ENCODE measurements around the gene RNF123. TPM values are rescaled to one million over a fixed set of nuclear protein-coding genes. Genes with fewer than 3 reads are reported as not detected.
A peak's percentile ranks its signal among the peaks of the same experiment; 100 is the strongest.

The RNF123 gene
- total and polyA plus RNA-seq, 2 donors (not counting 3 experiments of a cell fraction or from before 2014, with no cell fraction given) = 43.4 to 59.3 TPM

GRCh38 chr3:49717959-49718857 lies 28.9 kb downstream of the RNF123 start:
- intact Hi-C loops (cut with micrococcal nuclease) = loop anchor here (2.0 kb wide), 3 partner anchors 85 to 189 kb away; partner anchors contain the start of gene INKA1
- Histone ChIP-seq H2AFZ (ENCODE audit: low read depth, low read length) (no peak overlapping the region), H3K27ac (ENCODE audit: insufficient read depth, low read depth, low read length) (no peak overlapping the region), H3K27me3 (ENCODE audit: control insufficient read depth in 2 of 2, insufficient read depth in 2 of 2, low read length in 2 of 2) (no peaks in the 10 kb centered on the region), H3K4me3 (replicated peaks in 1 of 3; ENCODE audit: insufficient read depth in 1 of 3, low read depth in 1 of 3, low read length in 3 of 3) (no peak overlapping the region), H3K9ac (replicated peaks; ENCODE audit: extremely low read depth, insufficient read depth, low read length) (no peak overlapping the region), H3K4me2 (ENCODE audit: insufficient read depth, low read length) (no peak overlapping the region), H3K36me3 (ENCODE audit: control insufficient read depth in 2 of 2, extremely low read depth in 1 of 2, insufficient read depth in 2 of 2, low read length in 2 of 2) (peaks cover 3 to 17% of the 10 kb centered on the region in 2 experiments), H3K79me2 (ENCODE audit: control insufficient read depth, insufficient read depth, low read length) (peaks cover 9% of the 10 kb centered on the region), H3K9me3 (replicated peaks; ENCODE audit: control insufficient read depth, insufficient read depth, low read length) (no peaks in the 10 kb centered on the region), H3K9me1 (replicated peaks; ENCODE audit: control insufficient read depth, extremely low read depth, insufficient read depth, low read length) (no peaks in the 10 kb centered on the region), H4K20me1 (replicated peaks; ENCODE audit: control insufficient read depth, extremely low read depth, insufficient read depth, low read length) (no peaks in the 10 kb centered on the region), H3K4me1 (ENCODE audit: control insufficient read depth, extremely low read depth, insufficient read depth, low read length) (peaks cover 12% of the 10 kb centered on the region)
- FAIRE-seq (no peak), DNase-seq (ENCODE audit: low read depth, low spot score) (no peak)
- no TSS peak for BruUV-seq (replicated peaks)
- dilution Hi-C loops (cut with MboI; ENCODE audit: extremely low pct_ligation_motif_present, low sequenced_read_pairs) = no loop called here
- POLR2A ChIA-PET = no interaction called here
- CTCF ChIA-PET = interaction anchor here (0.7 to 2.5 kb wide), 11 partner anchors 10 to 179 kb away, joined by 3 to 14 read pairs (median 6); partner anchors contain the start of gene INKA1
- no peak for TF ChIP-seq POLR2A (IDR thresholded peaks at IDR 0.05; ENCODE audit: low read depth, low read length)

DNA sequence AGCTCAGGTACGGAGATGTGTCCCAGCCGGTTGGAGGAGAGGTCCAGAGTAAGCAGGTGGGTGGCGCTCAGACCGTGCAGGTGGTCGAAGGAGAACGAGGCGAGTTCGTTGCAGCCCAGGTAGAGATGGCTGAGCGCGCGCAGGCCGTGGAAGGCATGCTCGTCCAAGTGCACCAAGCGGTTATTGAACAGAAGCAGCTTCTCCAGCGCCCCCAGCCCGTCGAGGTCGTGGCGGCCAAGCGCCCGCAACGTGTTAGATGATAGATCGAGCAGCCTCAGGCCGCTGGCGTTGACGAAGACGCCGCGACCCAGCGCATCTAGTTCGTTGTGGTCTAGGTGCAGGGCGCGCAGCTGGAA lies 29.5 kb downstream of the RNF123 start:
- no TSS peak for BruUV-seq (replicated peaks)
- TF ChIP-seq MYC (IDR thresholded peaks at IDR 0.05; ENCODE audit: low read depth, low read length) (no peak), POLR2AphosphoS5 (IDR thresholded peaks at IDR 0.05; ENCODE audit: insufficient read depth, low read depth, low read length) (no peak), EZH2 (IDR thresholded peaks at IDR 0.05; ENCODE audit: borderline replicate concordance, low read depth, low read length, severe bottlenecking) (no peak), FOS (IDR thresholded peaks at IDR 0.05; ENCODE audit: borderline replicate concordance, insufficient read depth, low read length) (no peak), GATA2 (IDR thresholded peaks at IDR 0.05; ENCODE audit: insufficient read depth, insufficient read length, low read depth, low read length) (no peak), JUN (IDR thresholded peaks at IDR 0.05; ENCODE audit: borderline replicate concordance, insufficient read depth, insufficient read length, low read depth) (no peak), POLR2A (IDR thresholded peaks at IDR 0.05; ENCODE audit: low read depth, low read length) (no peak)
- TF ChIP-seq, protein P1, sequence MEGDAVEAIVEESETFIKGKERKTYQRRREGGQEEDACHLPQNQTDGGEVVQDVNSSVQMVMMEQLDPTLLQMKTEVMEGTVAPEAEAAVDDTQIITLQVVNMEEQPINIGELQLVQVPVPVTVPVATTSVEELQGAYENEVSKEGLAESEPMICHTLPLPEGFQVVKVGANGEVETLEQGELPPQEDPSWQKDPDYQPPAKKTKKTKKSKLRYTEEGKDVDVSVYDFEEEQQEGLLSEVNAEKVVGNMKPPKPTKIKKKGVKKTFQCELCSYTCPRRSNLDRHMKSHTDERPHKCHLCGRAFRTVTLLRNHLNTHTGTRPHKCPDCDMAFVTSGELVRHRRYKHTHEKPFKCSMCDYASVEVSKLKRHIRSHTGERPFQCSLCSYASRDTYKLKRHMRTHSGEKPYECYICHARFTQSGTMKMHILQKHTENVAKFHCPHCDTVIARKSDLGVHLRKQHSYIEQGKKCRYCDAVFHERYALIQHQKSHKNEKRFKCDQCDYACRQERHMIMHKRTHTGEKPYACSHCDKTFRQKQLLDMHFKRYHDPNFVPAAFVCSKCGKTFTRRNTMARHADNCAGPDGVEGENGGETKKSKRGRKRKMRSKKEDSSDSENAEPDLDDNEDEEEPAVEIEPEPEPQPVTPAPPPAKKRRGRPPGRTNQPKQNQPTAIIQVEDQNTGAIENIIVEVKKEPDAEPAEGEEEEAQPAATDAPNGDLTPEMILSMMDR (IDR thresholded peaks at IDR 0.05; ENCODE audit: extremely low read depth in 1 of 2, insufficient read depth in 1 of 2, low read depth in 1 of 2, low read length in 2 of 2) = no peak
- TF ChIP-seq, protein P2, sequence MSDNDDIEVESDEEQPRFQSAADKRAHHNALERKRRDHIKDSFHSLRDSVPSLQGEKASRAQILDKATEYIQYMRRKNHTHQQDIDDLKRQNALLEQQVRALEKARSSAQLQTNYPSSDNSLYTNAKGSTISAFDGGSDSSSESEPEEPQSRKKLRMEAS (IDR thresholded peaks at IDR 0.05; ENCODE audit: insufficient read depth, insufficient read length) = no peak
- Histone ChIP-seq H3K9me1 (replicated peaks; ENCODE audit: control insufficient read depth, extremely low read depth, insufficient read depth, low read length) (no peaks in the 10 kb centered on the region), H3K4me1 (ENCODE audit: control insufficient read depth, extremely low read depth, insufficient read depth, low read length) (peaks cover 12% of the 10 kb centered on the region), H2AFZ (ENCODE audit: low read depth, low read length) (no peak overlapping the region), H3K4me2 (ENCODE audit: insufficient read depth, low read length) (peak overlapping the region; percentile 4), H3K36me3 (ENCODE audit: control insufficient read depth in 2 of 2, extremely low read depth in 1 of 2, insufficient read depth in 2 of 2, low read length in 2 of 2) (peaks cover 3 to 17% of the 10 kb centered on the region in 2 experiments), H4K20me1 (replicated peaks; ENCODE audit: control insufficient read depth, extremely low read depth, insufficient read depth, low read length) (no peaks in the 10 kb centered on the region), H3K4me3 (replicated peaks in 1 of 3; ENCODE audit: insufficient read depth in 1 of 3, low read depth in 1 of 3, low read length in 3 of 3) (peak overlapping the region in 1 of 3 experiments; percentile 42), H3K79me2 (ENCODE audit: control insufficient read depth, insufficient read depth, low read length) (peaks cover 13% of the 10 kb centered on the region), H3K9ac (replicated peaks; ENCODE audit: extremely low read depth, insufficient read depth, low read length) (no peak overlapping the region), H3K9me3 (replicated peaks; ENCODE audit: control insufficient read depth, insufficient read depth, low read length) (no peaks in the 10 kb centered on the region), H3K27ac (ENCODE audit: insufficient read depth, low read depth, low read length) (no peak overlapping the region), H3K27me3 (ENCODE audit: control insufficient read depth in 2 of 2, insufficient read depth in 2 of 2, low read length in 2 of 2) (no peaks in the 10 kb centered on the region)
- dilution Hi-C loops (cut with MboI; ENCODE audit: extremely low pct_ligation_motif_present, low sequenced_read_pairs) = no loop called here
- CTCF ChIA-PET = interaction anchor here (0.7 to 2.5 kb wide), 10 partner anchors 10 to 187 kb away, joined by 3 to 14 read pairs (median 6); partner anchors contain the start of gene INKA1
- DNase-seq (ENCODE audit: low read depth, low spot score) (peak; percentile 28), FAIRE-seq (no peak)
- POLR2A ChIA-PET = no interaction called here
- intact Hi-C loops (cut with micrococcal nuclease) = loop anchor here (2.0 kb wide), 3 partner anchors 84 to 188 kb away; partner anchors contain the start of gene INKA1
